B cell (primary cell): Measurements from ENCODE around the gene DYTN. TPM values are rescaled to one million over a fixed set of nuclear protein-coding genes. Genes with fewer than 3 reads are reported as not detected.
"Not testable (repeated sequence)": the region's sequence is repeated elsewhere in the genome, so short reads cannot be mapped to it uniquely, and the experiment has no call there.

Source experiments
- ATAC-seq: fragments of 200-7000 bp; cut with Tn5 transposase; one replicate; pipeline ENCODE4 v1.10.0; 2021; ENCODE audit warnings: low read depth, mild to moderate bottlenecking, moderate number of reproducible peaks, moderate library complexity
- CTCF ChIA-PET: fragments of 350-600 bp; sonication (Branson Sonifier 250); formaldehyde crosslinking; loops from one replicate; lab custom pipeline; 2021; ENCODE audit warnings: antibody characterized with exemption, inconsistent platforms; lab: Charles Lee
- POLR2A ChIA-PET: fragments of 350-600 bp; sonication (Branson Sonifier 250); formaldehyde crosslinking; loops from one replicate; lab custom pipeline; 2021; ENCODE audit warnings: antibody characterized with exemption; lab: Charles Lee
- DNase-seq: peaks from one replicate; pipeline ENCODE4 v3.0.0; 2013
- H2AFZ ChIP-seq: 2 replicates; pipeline ENCODE4 v1.6.1; 2012; ENCODE audit warnings: mild to moderate bottlenecking, low read depth, low read length; ENCODE audit not compliant: insufficient read depth, poor library complexity, severe bottlenecking
- H3K27ac ChIP-seq, 2 donors: 1 replicate in 1 of 2; 2 replicates in 1 of 2; pipeline ENCODE4 v1.5.1; 2012 to 2013; ENCODE audit warnings: low read length in 2 of 2, mild to moderate bottlenecking in 2 of 2, moderate library complexity in 1 of 2
- H3K27me3 ChIP-seq, 4 experiments: fragments of 200-600 bp in 1 of 4; sonication (generic) in 1 of 4; replicated peaks in 1 of 4; 1 replicate in 2 of 4; 2 replicates in 2 of 4; pipeline versions ENCODE4 v1.6.1 to v1.7.0; 2013 to 2016; ENCODE audit warnings: low read length in 3 of 4, mild to moderate bottlenecking in 2 of 4, mixed read lengths in 1 of 4, moderate library complexity in 1 of 4; ENCODE audit not compliant: insufficient read depth in 4 of 4, control insufficient read depth in 3 of 4; ENCODE audit errors: control extremely low read depth in 1 of 4
- H3K36me3 ChIP-seq, 2 experiments: replicated peaks in 1 of 2; 1 replicate in 1 of 2; 2 replicates in 1 of 2; pipeline versions ENCODE4 v1.6.1 to v1.7.1; 2013; ENCODE audit warnings: low read length in 1 of 2; ENCODE audit not compliant: insufficient read depth in 2 of 2, control insufficient read depth in 1 of 2; ENCODE audit errors: control extremely low read depth in 1 of 2, extremely low read depth in 1 of 2
- H3K4me1 ChIP-seq, 2 donors: fragments of 200-600 bp in 1 of 2; sonication (generic) in 1 of 2; 1 replicate in 1 of 2; 2 replicates in 1 of 2; pipeline versions ENCODE4 v1.5.1 to v1.6.1; 2013 to 2017; ENCODE audit warnings: low read length in 2 of 2; ENCODE audit not compliant: control insufficient read depth in 2 of 2, insufficient read depth in 2 of 2
- H3K4me2 ChIP-seq: replicated peaks from 2 replicates; pipeline ENCODE3; 2012; ENCODE audit warnings: mild to moderate bottlenecking, low read depth, low read length; ENCODE audit not compliant: poor library complexity, severe bottlenecking
- H3K4me3 ChIP-seq, 5 experiments: fragments of 200-600 bp in 1 of 5; sonication (generic) in 1 of 5; 1 replicate in 3 of 5; 2 replicates in 2 of 5; pipeline versions ENCODE4 v1.5.1 to v1.7.0; 2011 to 2016; ENCODE audit warnings: low read length in 4 of 5, mild to moderate bottlenecking in 4 of 5, low read depth in 2 of 5, control low read depth in 1 of 5, moderate library complexity in 1 of 5; ENCODE audit not compliant: insufficient read depth in 1 of 5; ENCODE audit errors: control extremely low read depth in 1 of 5, extremely low read depth in 1 of 5
- H3K79me2 ChIP-seq: fragments of 200-600 bp; sonication (generic); one replicate; pipeline ENCODE4 v1.6.0; 2016; ENCODE audit warnings: low read length; ENCODE audit not compliant: control insufficient read depth, insufficient read depth
- H3K9ac ChIP-seq: fragments of 200-600 bp; sonication (generic); 2 replicates; pipeline ENCODE4 v1.6.1; 2017; ENCODE audit warnings: mild to moderate bottlenecking, low read length, moderate library complexity
- H3K9me3 ChIP-seq, 3 donors: one replicate each; pipeline versions ENCODE4 v1.6.1 to v1.7.1; 2013; ENCODE audit warnings: low read length in 2 of 3; ENCODE audit not compliant: control insufficient read depth in 2 of 3, insufficient read depth in 1 of 3; ENCODE audit errors: control extremely low read depth in 1 of 3
- H4K20me1 ChIP-seq: 2 replicates; pipeline ENCODE4 v1.6.0; 2012; ENCODE audit warnings: mild to moderate bottlenecking, low read length; ENCODE audit not compliant: insufficient read depth, control insufficient read depth, poor library complexity, severe bottlenecking
- H3K27ac Mint-ChIP-seq: one replicate; pipeline ENCODE4 v1.8.0; 2021; ENCODE audit warnings: mixed read lengths
- H3K27me3 Mint-ChIP-seq: one replicate; pipeline ENCODE4 v1.8.0; 2021; ENCODE audit warnings: mixed read lengths
- H3K4me1 Mint-ChIP-seq: one replicate; pipeline ENCODE4 v1.8.0; 2021; ENCODE audit warnings: mixed read lengths
- H3K4me3 Mint-ChIP-seq: one replicate; pipeline ENCODE4 v1.8.0; 2021; ENCODE audit warnings: mixed read lengths
- H3K9me3 Mint-ChIP-seq: one replicate; pipeline ENCODE4 v1.8.0; 2022; ENCODE audit warnings: mixed read lengths; ENCODE audit not compliant: insufficient read depth
- CTCF ChIP-seq: fragments of 200-600 bp; IDR thresholded peaks from one replicate; pipeline ENCODE4 v1.8.0; 2022; ENCODE audit warnings: antibody characterized with exemption, mild to moderate bottlenecking
- EZH2 ChIP-seq: IDR thresholded peaks from 2 replicates; pipeline ENCODE4 v1.6.1; 2012; ENCODE audit warnings: borderline replicate concordance, low read depth, mild to moderate bottlenecking, moderate library complexity, low read length; ENCODE audit not compliant: insufficient read depth, poor library complexity, severe bottlenecking
- WGBS: methylation state at CpG from one replicate; pipeline ENCODE4 v1.1.5; 2013; ENCODE audit warnings: missing lambda C conversion rate; ENCODE audit not compliant: insufficient coverage; 5-methylcytosine and 5-hydroxymethylcytosine counted together
- intact Hi-C: fragments of 100-400 bp; cut with micrococcal nuclease; formaldehyde crosslinking; loops from one replicate; pipeline ENCODE4 v1.10.0; 2022
- polyA plus RNA-seq: library from polyadenylated mRNA; depleted of rRNA; stranded (reverse); fragments of >200 nt; gene quantifications from 2 replicates; pipeline ENCODE4 v1.2.3, GENCODE V29; 2012
- total RNA-seq, 2 donors: library from RNA; stranded (reverse); fragments of 120-200 nt in 1 of 2; gene quantifications; 1 replicate in 1 of 2; 2 replicates in 1 of 2; pipeline versions ENCODE4 v1.2.3 to v1.2.4, GENCODE V29; 2013 to 2022

Gene DYTN
- total and polyA plus RNA-seq, 2 donors (not counting 1 experiment from before 2014, with no cell fraction given) = not detected

DNA sequence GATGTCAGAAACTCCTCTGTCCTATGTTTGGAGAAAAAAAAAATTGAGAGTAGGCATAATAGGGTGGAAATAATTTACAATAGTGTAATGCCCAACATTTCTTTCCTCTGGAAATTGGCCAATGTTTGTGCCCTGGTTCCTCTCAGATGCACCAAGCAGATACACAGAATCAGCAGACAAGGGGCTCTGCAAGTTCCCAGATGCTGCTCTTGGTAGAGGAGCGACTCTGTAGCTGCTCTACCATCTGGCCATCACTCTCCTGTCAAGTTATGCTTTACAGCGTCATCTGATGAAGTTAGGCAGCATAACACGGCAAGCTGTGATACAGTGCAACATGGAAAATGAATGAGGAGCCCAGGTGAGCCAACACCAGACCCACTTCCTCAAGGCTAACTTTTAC, 1.6 kb downstream of the DYTN start:
- Histone ChIP-seq H2AFZ (no peak overlapping the region), H3K27ac (no peak overlapping the region), H3K4me3 (no peak overlapping the region), H3K4me1 (no peaks in the 10 kb centered on the region), H3K4me2 (no peak overlapping the region), H3K27me3 (peaks cover 0 to 6% (median 0%) of the 10 kb centered on the region in 4 experiments), H3K79me2 (no peaks in the 10 kb centered on the region), H3K36me3 (no peaks in the 10 kb centered on the region), H4K20me1 (no peaks in the 10 kb centered on the region), H3K9me3 (no peaks in the 10 kb centered on the region), H3K9ac (no peak overlapping the region)
- Mint-ChIP-seq H3K9me3 (no peaks in the 10 kb centered on the region), H3K27ac (no peak overlapping the region), H3K4me3 (no peak overlapping the region), H3K4me1 (peaks cover 3% of the 10 kb centered on the region), H3K27me3 (peaks cover 25% of the 10 kb centered on the region)
- no peak for DNase-seq
- TF ChIP-seq CTCF (no peak), EZH2 (no peak)
- no peak for ATAC-seq
- ChIA-PET CTCF (no interaction called here), POLR2A (no interaction called here)
- intact Hi-C loops = no loop called here
- WGBS = 94% methylated on average over 3 of the region's 3 CpGs

DNA sequence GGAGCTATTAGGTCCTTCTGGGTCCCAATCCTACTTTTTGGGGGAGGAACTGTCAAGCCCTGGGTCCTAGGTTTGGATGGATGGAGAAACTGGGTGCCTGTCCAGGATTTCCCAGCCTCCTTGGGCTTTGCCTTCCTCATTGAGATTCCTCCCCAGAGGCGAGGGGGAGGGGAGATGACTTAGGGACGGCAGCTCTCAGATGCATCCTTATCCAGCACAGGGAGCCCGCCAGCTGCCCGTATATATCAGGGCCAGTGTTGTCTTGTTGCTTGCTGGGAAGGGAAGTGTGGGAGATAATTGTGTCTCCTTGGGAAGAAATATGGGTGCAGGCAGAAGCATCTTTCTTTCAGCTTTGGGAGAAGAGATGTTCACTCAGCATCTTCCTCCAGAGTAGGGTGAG, 3.0 kb downstream of the DYTN start:
- ATAC-seq, H3K9me3 ChIP-seq, H3K4me2 ChIP-seq, H4K20me1 ChIP-seq, H3K9me3 Mint-ChIP-seq, H3K36me3 ChIP-seq, H2AFZ ChIP-seq, intact Hi-C loops, H3K4me3 Mint-ChIP-seq, H3K4me3 ChIP-seq, H3K79me2 ChIP-seq, POLR2A ChIA-PET, H3K9ac ChIP-seq, DNase-seq, H3K27ac Mint-ChIP-seq, H3K4me1 Mint-ChIP-seq, H3K27me3 ChIP-seq, H3K27ac ChIP-seq, H3K4me1 ChIP-seq: not testable (repeated sequence)
- H3K27me3 Mint-ChIP-seq = peaks cover 26% of the 10 kb centered on the region
- CTCF ChIA-PET = interaction anchor here (0.6 kb wide), 1 partner anchor 1554 kb away, joined by 3 read pairs; no protein-coding TSS in a partner anchor
- WGBS = 93% methylated on average over 3 of the region's 4 CpGs
